Fibroblast of skin of abdomen (primary cell): ENCODE results near the gene SPTSSB.

ENCODE experiments used
- DNase-seq: peaks from one replicate; pipeline ENCODE4 v3.0.0-alpha.2; 2013

The SPTSSB gene

DNA sequence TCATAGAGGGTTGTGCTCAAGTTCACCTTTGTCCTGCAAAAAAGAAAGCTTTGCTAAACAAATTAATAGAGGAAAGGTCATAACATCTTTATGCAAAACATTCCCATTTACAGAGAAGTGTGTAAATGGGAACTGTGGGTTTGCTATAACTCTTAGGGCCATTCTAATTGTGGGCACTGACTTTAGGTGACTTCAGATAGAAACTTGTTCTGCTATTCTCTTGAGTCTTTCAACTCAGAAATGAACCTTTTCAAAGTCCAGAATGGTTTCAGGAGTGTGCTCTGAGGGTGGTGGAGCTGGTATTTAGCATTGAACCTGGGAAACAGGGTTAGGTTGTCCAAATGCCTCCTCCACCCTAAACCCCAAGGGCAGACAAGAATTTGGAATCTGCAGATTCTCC is 34.0 kb downstream of the SPTSSB start:
- no peak for DNase-seq

DNA sequence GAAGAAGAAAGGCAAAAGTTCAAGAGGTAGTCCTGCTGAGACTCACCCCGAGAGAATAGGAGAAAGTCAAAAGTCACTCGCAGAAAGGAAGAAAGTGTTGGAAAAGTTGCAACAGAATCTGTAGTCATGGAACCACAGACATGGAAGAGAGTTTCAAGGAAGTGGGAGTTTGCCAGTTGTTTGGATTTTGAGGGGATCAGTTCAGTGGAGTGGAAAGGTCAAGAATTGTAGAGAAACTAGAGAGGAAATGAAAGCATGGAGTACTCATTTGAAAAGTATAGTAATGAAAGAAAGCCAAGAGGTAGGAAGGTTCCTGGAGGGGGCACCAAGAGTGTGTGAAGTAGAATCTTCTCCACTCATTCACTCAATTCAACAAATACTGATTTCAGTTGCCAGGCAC is 34.7 kb downstream of the SPTSSB start:
- DNase-seq, result no peak

DNA sequence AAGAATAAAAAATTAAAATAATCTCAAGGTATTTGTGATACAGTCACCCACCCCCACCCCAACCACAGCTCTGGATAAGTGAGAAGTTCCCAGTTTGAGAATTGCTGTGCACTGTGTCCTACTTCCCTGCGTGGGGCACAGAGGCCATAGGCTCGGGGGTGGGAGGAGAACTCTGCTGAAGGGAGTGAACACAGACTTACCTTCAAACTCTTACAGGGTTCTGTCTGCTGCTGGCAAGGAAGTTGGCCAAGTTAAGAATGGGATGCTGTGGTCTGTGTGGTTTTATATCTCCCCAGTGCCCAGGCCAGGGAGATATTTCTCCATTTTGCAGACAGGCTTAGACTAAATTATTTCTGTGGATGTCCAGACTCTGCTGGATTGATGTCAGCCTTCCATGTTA is 37.6 kb downstream of the SPTSSB start:
- DNase-seq, result no peak

DNA sequence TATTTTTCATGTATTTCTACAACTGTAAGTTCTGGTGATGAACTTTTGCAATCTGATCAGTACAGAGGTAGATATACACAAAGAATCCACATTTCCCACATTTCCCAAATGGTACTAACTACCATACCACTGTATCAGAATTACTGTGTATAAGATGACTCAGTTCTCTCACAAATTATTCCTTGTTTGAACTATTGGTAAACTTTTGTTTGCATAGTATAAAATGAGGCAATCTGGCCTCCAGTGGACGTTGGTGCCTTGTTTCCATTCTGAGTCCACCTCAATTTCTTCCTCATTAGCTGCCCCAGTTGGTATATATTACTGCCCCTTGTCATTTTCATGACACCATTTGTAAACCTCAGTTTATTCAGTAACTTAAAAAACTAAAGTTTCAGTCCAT is 38.5 kb downstream of the SPTSSB start:
- no peak for DNase-seq

DNA sequence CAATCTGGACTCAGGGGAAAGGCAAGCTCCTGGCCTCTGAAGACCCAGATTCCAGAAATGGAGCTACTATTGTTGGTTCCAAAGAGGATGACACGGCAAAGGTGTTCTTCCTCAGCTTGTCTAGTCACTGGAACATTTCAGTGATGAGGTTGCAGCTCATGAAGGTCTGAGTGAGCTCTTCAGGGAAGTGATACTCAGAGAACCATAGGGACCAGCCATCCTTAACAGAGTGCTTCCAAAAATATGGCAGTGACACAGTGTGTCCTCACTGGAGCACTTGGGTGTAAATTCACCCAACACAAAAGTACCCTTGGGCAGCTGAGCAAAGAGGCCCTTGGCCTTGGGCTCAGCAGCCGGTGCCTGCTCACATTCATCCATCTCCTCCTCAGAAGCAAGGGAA is 46.3 kb downstream of the SPTSSB start:
- no peak for DNase-seq

DNA sequence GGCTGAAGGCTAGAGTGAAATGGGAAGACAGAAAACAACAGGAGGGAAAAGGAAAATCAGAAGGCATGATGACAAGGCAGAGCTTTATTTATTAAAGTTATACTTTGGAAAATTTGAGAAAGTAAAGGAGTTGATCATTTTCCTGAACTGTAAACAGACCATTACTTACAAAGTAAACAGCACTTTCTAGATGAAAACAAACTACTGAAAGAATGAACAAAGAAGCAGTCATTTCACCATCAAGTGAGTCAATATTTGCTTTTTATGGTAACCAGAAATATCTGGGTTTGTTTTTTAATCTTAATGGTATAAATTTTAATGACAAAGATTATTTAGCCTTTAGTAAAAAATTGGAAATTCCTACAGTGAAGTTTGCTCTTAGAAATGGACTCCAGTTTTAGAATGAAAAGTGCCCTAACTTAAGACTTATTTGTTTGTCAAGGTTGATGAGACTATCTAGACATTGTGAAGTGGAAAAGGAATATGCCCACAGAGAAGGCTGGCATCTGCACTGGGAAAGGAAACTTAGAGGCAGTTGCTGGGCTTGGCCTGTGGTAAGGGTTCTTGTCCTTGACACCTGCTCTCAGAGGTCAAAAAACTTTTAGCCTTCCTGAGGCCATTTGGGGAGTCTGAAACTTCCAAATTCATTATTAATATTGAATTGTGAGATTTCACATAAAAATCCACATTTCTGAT is 47.2 kb downstream of the SPTSSB start:
- no peak for DNase-seq

DNA sequence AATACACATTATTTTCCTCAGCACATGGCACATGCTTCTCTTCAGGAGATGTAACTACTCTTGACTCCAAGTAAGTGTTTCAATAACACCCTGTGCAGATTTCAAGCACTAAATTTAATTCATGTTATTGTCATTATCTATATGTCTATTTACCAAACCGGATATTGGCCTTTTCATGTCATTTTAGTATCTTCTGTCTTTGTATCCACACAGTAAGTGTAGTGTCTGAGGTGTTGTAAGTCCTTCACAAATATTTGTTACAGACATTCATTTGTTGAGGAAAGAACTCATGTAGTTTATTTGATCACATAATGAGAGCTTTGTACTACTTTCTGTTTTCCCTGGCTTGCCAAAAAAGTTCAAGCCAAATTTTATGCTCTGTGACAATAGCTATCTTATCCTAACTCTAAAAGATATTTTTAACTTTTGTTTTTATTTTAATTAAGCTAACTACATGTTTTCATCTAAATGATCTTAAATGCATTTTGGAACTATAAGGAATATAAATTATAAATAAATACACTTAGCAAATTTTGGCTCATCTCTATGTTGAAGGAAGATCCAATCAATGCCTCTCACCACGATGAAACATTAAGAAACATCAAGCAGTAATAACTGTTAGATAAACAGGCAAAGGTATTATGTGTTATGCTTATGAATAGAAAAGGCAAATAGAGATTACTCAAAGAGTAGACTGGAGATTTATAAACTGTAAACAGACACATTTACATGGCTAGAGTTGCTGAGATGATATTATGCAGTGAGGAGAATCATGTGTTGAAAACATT is 48.3 kb downstream of the SPTSSB start:
- DNase-seq, result no peak

DNA sequence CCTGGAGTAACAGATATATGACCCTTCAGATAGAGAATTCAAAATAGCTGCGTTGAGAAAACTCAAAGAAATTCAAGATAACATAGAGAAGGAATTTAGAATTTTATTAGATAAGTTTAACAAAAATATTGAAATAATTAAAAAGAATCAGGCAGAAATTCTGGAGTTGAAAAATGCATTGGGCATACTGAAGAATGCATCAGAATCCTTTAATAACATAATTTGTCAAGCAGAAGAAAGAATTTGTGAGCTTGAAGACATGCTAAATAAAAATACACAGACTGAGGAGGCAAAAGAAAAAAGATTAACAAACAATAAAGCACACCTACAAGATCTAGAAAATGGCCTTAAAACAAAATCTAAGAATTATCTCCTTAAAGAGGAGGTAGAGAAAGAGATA is 50.5 kb downstream of the SPTSSB start:
- DNase-seq, result no peak

DNA sequence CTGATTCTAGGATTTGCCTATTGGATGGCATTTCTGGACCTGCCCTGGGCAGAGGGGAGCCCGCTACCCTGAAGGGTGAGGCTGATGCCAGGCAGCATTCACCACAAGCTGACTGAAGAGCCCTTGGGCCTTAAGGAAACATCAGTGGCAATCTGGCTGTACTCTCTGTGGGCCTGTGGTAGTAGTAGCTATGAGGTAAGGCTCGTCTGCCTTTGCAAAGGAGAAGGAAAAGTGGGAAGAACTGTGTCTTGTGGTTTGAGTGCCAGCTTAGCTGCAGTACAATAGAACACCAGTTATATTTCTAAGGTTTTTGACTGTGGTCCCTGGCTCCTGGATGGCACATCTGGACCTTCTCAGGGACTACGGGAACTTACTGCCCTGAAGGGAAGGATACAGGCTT is 51.5 kb downstream of the SPTSSB start:
- no peak for DNase-seq

DNA sequence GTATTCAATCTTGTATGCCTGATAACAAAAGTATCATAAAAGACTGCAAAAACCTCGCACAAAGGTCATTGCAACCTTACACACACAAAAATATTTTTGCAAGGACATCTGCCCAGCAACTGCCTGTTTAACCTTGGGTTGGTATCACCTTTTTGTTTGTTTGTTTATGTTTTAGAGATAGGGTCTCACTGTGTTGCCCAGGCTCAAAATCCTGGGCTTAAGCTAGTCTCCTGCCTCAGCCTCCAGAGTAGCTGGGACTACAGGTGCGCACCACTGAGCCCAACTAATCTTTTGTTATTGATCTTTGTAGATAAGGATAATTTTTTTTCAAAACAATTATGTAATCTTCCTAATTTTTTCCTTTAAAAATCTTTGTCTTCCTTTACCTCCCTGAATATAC is 54.2 kb downstream of the SPTSSB start:
- no peak for DNase-seq

DNA sequence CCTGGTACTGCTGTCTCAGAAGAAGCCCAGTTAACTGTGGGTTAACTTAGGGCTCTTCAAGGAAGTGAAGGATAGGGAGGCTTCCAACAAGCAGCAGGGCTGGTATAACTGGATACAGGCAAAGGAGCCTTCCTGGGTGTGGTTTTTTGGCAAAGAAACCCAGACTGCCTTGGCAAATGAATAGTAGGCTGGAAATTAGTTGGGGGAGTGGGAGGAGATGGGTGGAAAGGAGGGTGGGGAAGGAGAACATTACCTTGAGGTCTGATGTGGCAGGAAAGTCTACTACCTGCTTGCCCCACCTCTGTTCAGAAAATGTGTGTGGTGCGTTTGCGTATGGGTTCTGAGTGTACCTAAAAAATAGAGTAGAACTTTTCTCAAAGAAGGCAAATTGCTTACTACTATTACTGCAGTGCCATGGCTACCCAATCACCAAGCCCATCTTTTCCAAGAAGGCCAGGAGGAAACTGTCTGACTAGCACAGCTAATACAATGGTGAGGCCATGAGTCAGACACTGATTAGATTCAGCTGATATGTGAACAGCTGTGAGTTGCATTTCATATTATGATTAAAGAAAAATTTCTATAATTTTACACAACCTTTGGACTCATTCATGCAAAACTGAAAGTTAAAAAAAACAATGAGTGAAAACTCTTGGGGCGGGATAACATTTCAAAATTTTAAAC is 55.2 kb downstream of the SPTSSB start:
- peak; percentile 3 for DNase-seq

DNA sequence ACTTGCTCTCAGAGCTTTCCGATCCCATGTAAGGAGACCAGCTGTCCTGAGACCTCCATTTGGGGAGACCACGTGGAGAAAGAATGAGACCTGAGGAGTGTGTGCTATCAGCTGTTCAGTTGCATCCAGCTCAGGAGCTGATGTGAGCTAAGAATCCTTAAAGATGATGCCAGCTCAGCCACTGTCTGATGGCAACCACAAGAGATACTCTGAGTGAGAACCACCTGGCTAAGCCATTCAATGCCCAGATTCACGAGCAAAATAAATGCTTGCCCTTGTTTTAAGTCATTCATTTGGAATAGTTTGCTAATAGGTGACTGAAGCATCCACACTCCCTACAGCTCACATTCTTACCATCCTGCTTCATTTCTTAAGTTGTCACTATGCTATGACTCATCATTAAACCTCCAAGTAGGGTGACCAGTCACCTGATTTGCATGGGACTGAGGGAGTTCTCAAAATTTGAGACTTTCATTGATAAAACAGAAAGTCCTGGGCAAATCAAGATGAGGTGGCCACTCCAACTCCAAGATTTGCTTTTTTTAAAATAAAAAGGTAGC is 56.4 kb downstream of the SPTSSB start:
- DNase-seq, result no peak

DNA sequence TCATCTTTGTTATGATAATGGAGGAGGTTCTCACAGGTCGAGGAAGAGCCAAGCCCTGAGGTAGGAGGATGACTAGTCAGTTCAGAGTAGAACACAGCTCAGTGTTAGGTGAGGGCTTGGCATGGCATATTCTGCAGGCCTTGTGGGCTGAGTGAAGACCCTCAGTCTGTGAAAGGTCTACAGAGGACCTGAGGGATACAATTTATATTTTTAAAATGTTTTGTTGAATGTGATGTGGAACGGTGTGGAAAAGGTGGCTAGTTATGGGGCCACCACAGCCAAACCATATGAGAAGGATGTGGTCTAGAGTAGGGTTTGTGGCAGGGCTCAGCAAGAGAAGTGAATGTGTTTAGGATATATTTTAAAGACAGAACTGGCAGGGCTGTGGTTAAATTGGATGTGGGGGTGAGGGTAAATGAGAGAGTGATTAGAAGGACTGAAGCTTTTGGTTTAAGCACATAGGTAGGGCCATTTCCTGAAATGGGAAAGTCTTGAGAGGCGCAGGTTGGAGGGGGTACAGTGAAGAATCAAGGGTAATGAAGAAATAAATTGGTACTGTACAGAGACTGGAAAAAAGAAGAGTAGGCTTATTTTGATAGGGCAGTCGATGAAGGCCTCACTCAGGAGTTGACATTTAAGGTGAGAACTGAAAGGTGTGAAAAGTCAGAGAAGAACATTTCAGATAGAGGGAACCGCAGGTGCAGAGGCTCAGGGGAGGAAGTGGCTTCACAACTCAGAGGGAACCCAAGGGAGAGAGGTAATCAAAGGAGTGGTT is 60.5 kb downstream of the SPTSSB start:
- no peak for DNase-seq

DNA sequence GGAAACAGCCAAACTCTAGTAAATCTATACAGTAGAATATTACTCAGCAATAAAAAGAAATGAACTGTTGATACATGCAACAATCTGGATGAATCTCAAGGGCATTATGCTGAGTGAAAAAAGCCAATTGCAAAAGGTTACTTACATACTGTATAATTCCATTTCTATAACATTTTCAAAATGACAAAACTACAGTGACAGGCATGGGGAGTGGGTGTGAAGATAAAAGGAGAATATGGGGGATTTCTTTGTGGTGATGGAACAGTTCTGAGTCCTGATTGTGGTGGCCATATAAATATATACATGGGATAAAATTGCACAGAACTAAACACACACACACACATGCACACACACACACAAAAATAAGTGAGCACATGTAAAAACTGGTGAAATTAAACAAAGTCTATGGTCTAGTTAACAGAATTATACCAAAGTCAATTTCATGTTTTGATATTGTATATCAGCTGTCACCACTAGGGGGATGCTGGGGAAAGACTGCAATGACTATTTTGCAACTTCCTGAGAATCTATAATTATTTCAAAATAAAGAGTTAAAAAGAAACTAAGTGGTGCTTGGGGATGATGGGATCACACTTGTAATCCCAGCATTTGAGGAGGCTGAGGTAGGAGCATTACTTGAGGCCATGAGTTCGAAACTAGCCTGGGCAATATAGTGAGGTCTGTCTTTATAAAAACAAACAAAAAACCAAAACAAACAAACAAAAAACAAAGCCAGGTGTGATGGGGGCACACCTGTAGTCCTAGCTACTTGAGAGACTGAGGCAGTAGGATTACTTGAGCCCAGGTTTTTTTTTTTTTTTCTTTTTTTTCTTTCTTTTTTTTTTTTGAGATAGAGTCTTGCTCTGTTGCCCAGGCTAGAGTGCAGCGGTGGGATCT is 66.0 kb downstream of the SPTSSB start:
- peak; percentile 16 for DNase-seq

DNA sequence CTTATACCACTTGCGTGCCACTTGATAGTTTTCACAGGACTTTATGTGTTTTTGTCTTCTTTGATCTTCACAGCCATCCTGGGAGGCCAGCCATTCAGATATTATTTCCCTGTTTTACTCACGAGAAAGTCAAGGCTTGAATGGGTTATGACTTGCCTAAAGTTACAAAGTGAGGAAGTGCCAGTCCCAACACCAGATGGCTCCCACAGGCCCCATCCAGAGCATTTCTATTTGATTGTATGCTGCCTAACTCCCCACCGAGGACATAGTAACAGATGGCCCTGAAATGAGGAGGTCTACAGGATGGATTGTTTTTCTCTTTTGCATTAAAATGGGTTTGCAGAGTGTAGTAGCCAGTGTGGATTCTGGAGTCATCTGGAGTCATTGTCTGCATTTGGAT is 74.5 kb downstream of the SPTSSB start:
- DNase-seq, result no peak

DNA sequence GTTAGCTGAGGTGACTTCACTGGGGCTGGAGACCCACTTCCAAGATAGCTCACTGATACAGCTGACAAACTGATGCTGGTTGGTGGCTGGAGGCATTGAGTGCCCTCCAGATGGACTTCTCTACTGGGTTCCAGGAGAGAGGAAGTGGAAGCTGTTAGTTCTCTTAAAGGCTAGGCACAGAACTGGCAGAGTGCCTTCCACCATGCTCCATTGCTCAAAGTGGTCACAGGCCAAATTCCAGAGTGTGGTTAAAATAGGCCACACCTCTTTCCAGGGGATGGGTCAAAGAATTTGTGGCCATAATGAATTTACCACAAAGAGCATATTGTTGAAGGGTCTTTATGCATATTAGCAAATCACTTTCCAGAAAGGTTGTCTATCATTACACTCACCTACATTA is 76.0 kb downstream of the SPTSSB start:
- DNase-seq, result no peak
